SIG-M5 treated with dmso at 0.1 percent for 504 hours (cell line): ENCODE measurements around the gene NUP210.
"Not testable (repeated sequence)": the region's sequence is repeated elsewhere in the genome, so short reads cannot be mapped to it uniquely, and the experiment has no call there.

Experiments
- DNase-seq: peaks from one replicate; lab custom pipeline; 2025; ENCODE audit not compliant: unreplicated experiment; lab: John Stamatoyannopoulos, UW

The NUP210 gene

DNA sequence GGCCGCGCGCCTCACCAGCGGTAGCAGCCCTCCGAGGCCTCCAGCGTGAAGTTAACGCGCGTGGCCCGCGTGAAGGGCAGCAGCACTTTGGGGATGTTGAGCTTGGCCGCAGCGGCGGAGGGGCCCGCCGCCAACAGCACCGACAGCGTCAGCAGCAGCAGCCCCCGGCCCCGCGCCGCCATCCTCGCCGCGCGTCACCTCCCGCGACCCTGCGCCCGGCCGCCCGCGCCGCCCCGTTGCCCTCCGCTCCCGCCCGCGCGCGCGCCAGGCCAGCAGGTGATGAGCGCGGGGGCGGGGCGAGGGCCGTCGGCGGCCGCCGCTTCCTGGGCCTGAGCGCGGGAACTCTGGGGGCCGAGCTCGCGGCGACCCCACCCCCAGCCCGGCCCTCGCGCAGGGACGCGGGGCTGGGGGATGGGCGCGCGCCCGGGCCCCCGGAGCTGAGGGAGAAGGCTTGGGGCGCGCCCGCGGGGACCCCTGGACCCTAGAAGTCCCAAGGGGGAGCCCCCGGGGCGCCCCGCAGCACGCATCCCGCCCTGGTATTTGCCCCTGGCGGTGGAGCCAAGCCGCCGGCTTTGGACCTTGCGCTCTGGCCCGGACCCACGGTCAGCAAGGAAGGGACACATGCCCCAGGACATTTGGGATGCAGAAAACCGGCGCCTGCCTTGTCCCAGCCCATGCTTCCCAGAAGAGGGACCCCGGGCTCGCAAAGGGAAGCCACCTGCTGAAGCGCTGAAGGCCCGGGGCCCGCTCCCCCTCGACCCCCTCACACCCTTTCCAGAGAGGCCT, at the start of gene NUP210:
Gene NUP210 (minus strand): TSS at position 278 of the 786 bp plus-strand sequence. CDS start 96 bp downstream, at position 182.
- DNase-seq, result peak; percentile 56

DNA sequence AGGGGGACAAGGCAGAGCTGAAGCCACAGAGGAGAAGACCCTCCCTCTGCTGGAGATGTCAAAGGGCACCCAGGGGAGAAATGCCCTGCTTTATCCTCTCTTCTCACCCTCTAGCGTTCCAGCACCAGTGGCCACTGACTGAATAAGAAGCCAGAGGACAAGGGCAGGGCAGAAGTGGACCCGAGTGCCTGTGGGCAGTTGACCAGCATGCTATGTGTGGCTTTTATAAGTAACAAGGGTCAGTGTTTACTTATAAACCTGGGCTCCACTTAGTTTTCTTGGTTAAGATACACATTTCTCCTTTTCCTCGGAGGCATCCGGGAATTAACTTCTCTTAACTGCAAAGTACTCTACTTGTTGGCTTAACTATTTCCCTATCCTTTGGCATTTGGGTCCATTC, 46.7 kb upstream of the NUP210 start:
- DNase-seq, result no peak

DNA sequence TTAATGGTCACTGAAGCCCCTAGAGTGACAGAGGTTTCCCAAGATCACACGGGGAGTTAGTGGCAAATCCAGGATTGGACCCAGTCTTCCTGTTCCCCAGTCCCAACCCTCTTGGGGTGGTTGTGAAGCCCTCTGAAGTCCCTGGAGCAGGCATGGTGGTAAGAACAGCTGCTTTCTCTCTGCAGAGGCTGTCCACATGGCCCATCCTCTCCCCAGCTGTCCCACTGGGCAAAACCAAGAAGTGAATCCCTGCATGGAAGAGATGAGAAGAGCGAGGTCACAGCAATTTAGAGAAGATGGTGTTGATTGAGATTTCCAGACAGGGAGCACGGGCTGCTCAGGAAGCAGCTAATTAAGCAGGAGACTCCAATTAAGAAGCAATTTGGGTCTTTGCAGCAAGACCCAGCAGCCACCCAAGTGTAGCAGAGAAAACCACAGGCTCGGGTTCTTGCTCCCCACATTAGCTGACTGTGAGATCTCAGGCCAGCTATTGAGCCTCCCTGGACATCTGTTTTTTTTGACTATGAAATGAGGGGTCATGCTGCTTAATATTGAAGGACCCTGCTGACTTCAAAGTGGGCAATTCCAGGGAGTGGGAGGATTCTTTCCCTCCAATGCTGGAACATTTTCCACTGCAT, 45.2 kb upstream of the NUP210 start:
- DNase-seq, result no peak

DNA sequence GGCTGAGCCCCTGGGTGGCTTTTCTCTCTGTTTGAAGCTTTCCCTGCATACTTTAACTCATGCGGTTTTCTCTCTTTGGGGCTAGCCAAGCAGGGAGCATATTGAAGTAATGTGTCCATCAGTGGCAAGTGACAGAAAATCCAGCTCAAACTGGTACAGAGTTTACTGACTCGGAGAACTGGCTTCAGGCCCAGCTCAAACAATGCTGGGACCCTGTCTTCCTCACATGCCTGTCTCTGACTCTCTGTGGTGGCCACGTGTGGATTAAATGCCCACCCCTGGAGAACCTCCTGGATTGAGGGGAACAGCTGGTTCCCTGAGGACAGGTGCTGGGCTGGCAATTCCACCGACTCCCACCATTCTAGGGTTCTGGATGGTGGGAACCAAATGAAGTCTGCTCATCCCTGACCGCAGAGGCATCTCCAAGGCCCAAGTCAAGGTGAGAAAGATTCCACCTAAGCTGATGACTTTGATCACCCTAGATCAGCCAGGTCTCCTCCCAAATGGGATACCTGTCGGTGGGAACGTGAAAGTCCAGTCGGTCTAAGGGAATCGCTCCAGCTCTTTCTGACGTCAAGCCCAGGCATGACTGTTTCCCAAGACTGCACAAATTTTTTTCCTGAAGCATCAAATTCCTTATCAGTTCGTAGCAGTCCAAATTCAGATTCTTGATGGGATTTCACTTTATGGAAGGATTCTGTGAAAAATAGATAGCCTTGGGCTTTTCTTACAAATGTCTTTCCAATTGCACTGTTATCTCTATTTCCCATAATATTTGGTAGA, 43.7 kb upstream of the NUP210 start:
- no peak for DNase-seq

DNA sequence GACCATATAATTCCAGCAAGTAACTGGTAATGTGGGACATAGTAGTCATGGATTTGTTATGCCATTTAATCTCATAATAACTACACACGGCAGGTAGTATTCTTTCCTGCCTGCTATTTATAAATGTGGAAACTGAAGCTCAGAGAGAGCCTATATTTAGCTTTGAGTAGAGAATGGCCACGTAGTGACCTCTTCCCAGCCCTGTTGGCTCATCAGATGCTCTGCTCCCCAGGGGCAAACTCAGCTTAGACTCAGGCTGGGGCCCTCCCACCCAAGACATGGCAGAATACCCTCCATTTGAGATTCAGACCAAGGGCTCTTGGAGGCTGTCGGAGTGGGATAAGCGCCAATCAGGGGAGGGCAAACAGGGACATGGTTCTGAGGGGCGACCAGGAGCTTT, 42.7 kb upstream of the NUP210 start:
- no peak for DNase-seq

DNA sequence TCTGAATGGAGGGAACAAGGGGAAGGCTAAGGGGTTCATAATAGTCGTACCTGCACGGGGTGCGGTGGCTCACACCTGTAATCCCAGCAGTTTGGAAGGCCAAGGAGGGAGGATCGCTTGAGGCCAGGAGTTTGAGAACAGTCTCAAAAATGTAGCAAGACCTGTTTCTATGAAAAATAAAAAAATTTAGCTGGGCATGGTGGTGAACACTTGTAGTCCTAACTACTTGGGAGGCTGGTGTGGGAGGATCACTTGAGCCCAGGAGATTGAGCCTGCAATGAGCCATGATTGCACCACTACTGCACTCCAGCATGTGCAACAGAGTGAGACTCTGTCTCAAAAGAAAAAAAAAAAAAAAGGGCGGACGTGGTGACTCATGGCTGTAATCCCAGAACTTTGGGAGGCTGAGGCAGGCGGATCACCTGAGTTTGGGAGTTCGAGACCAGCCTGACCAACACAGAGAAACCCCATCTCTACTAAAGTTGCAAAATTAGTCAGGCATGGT, 42.1 kb upstream of the NUP210 start:
- DNase-seq, result no peak

DNA sequence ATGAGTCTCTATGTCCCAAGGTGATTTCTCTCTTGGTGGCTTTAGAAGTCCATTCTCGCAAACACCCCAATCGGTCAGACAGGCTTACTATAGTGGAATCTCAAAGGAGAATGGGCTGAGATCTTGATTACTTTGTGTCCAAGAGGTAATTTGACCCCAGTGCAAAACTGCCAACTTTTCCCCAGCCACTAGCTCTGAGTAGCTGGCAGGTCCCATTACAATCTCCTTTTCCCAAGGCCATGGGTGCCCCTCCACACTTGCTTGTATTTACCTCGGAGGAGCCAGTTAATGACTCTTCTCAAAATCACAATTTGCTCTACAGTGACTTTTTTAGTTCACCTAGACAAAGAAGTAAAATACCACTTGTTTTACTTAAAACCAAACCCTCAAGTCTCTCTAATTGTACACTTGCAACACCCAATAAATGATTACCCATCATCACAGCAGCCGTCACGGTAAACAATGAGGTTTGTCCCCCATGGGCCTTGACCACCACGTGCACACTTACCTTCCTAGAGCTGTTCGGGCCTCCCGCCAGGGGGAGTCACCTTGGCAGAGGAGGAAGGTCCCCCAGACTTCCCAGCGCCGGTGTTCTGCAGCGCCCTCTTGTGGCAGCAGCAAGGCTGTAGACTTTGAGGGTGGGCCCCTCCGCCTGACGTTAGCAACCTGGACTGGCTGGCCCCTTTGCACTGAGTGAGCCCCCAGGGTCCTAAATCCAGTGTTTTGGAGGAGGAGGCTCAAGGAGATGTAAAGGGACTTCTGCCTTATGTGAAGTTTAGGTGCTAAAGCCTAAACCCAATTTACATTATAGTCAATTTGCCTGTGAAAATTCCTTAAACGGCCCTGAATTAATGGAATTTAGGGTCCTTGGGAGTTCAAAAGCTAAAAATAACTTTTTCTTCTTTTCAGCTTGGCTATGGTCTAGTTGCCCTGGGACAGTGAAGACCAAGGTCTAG, 41.3 kb upstream of the NUP210 start:
- DNase-seq, result peak; percentile 50

DNA sequence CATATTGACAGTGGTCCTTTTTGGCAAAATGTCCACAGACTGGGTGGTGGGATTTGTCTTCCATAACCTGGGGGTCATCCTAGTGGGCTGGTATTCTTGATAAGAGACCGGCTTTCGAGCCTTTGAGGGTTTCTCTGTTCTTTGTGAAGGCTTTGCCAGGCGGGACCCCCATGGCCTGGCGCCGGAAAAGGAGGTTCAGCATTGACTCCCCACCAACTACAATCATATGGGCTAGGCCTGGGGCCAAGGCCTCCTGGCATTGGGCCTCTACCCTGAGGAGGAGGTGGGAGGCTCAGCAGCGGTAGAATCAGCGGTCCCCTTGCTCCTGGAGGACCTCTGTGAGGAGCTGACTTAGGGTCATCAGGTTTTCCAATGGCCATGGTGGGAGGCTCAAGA, 40.2 kb upstream of the NUP210 start:
- no peak for DNase-seq

DNA sequence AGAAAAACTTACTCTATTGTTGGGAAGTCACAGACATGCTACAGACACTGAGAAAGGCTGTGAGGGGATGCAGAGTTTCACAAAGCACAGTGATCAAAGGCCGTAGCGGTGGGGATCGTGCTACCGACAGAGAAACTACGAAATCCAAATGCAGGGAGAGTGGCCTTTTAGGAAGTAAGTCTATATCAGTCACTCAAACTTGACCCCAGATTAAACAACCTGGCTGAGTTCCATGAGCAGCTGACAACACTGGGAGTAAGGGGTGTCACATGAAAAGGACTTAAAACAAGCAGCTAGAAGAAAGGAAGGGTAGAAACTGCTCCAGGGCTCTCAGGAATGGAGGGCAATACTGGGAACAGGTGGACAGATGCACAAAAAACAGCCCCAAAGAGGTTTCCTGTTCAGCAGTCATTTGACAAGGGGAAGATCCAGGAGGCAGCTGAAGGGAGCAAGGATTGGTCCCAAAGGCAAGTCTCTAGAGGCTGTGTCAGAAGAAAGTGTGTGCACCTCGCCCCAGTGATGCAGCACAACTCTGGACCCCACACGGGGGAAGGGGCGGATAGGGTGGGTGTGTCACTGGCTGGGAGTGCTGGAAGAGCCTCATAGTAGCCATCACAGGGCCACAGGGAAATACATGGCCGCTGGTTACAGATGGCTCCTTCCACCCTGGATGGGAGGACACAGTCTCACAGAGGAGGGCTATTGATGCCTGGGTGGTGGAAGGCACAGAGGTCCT, 39.7 kb upstream of the NUP210 start:
- DNase-seq, result no peak

DNA sequence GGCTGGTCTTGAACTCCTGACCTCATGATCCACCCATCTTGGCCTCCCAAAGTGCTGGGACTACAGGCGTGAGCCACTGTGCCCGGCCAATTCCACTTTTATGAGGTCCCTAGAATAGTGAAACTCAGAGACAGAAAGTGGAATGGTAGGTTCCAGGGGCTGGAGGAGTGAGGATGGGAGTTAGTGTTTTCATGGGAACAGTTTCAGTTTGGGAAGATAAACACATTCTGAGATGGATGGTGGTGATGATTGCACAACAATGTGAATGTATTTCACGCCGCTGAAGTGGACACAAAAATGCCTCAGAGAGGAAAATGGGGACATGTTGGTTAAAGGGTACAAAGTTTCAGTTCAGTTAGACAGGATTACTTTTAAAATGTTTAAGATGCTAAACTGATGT, 37.5 kb upstream of the NUP210 start:
- DNase-seq, result no peak

DNA sequence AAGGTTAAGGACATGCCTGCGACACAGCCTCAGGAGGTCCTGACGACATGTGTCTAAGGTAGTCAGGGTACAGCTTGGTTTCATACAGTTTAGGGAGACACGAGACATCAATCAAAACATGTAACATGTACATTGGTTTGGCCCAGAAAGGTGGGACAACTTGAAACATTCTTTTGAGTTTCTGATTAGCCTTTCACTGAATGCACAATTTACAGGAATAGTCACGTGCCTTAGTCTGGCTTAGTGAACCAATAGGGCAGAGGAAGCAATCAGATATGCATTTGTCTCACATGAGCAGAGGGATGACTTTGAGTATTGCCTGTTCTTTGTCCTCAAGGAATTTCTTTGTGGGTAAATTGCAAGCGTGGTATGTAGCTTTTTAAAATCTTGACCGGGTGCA, 35.5 kb upstream of the NUP210 start:
- no peak for DNase-seq

DNA sequence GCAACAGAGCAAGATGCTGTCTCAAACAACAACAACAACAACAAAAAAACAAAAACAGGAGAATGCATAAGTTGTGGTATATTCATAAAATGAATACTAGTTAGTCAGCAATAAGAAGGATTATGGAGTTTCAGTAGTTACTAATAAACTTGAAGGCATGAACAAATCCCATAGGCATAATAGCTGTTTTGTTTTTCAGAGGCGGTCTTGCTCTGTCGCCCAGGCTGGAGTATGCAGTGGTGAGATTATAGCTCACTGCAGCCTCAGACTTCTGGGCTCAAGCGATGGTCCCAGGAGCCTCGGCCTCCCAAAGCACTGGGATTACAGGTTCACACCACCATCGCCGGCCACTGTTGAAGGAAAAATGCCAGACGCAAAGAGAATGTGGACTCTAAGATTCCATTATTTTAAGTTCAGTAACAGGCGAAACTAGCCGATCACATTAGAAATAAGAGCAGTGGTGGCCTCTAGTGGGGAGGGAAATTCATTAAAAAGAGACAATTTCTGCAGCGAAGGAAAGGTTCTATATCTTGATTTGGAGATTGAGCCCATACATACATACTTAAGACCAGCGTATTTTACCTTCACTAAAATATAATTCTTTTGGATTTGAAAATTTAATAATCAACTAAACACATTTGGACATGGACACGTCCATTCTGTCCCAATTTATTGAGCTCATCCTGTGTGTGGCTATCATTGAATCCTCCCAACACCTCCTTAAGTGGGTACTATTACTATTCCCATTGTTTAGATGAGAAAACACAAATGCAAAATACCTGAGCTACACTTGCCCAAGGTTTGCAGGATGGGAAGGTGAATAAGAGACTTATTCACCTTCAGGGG, 32.6 kb upstream of the NUP210 start:
- peak; percentile 81 for DNase-seq

DNA sequence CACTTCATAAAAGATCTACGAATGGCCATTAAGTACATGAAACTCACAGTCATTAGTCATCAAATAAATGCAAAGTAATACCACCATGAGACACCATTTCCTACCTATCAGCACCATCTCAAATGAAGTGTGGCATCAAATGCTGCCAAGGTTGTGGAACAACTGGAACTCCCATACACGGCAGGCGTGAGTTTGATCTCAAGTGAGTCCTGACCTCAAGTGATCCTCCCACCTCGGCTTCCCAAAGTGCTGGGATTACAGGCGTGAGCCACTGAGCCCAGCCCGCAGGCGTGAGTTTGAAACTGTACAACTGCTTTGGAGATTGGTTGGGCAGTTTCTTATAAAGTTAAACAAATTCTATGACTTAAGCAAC, 31.2 kb upstream of the NUP210 start:
- peak; percentile 25 for DNase-seq

DNA sequence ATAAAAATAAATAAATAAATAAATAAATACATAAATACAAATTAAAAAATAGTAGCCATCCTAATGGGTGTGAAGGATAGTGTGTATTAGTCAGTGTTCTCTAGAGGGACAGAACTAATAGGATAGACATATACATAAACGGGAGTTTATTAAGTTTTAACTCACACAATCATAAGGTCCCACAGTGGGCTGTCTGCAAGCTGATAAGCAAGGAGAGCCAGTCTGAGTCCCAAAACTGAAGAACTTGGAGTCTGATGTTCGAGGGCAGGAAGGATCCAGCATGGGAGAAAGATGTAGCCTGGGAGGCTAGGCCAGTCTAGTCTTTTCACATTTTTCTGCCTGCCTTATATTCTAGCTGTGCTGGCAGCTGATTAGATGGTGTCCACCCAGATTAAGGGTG, 22.8 kb upstream of the NUP210 start:
- DNase-seq, result not testable (repeated sequence)

DNA sequence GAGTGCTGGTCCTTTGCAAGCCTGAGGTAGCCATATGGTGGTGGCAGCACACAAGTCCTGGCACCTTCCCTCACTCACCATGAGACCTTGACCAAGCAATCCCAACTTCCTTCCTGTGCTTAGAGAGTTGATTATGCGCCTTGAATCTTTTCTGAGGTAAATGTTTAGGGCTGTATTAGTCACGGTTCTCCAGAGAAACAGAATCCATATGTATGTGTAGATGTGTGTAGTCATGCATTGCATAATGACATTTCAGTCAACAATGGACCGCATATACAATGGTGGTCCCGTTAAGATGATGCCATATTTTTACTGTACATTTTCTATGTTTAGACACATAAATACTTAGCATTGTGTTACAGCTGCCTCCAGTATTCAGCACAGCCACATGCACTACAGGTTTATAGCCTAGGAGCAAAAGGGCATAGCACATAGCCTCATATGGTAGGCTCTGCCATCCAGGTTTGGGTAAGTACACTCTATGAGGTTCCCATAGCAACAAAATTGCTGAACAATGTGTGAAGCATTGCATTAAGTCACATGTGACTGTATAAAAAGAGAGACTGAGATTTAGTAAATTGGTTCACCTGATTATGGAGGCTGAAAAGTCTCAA, 20.2 kb upstream of the NUP210 start:
- no peak for DNase-seq

DNA sequence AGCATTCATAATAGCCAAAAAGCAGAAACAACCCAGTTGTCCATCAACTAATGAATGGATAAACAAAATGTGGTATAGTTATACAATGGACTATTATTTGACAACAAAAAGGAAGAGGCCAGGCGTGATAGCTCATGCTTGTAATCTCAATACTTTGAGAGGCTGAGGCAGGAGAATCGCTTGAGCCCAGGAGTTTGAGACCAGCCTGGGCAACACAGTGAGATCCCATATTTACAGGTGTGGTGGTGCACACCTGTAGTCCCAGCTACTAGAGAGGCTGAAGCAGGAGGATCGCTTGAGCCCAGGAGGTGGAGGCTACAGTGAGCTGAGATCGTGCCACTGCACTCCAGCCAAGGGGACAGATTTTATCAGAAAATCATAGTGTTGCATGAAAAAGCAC, 16.1 kb upstream of the NUP210 start:
- DNase-seq, result not testable (repeated sequence)

DNA sequence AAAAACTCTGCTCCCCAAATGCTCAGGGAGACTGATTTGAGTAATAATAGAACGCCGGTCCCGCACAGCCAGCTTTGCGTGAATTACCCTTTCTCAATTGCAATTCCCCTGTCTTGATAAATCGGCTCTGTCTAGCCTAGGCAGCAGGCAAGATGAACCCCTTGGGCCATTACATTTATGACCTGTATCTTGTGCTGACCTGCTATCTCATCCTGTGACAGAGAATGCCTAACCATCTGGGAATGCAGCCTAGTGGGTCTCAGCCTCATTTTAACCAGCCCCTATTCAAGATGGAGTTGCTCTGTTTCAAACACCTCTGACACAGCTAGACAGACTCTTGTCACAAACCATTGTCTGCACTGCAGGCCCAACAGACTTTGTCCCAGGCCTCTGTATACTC, 13.8 kb upstream of the NUP210 start:
- DNase-seq, result no peak

DNA sequence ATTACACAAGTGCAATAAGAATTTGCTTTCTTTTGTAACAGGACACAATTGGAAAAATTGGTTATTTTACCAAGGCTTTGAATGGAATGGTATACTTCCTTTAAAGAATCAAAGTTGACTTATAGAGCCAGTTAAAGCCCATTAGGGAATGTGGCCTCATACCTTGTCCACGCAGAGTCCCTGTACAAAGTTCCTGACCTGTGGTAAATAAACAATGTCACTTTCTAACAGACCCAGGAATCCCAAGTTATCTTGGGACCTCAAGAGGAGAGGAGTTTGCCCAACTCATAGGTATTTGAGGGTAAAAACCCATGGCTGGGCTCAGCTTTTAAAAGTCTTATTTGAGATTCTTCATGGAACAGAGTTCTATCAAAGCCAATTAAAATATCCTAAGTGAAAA, 12.0 kb upstream of the NUP210 start:
- DNase-seq, result no peak
